Measurements from ENCODE around the gene ABCD3. TPM values are rescaled to one million over a fixed set of nuclear protein-coding genes. Genes with fewer than 3 reads are reported as not detected.

The ABCD3 gene
- total and polyA plus RNA-seq, 2 of the 13 experiments (the other 11 are each of a cell fraction or from before 2014, with no cell fraction given): 27.5 to 166 TPM

DNA sequence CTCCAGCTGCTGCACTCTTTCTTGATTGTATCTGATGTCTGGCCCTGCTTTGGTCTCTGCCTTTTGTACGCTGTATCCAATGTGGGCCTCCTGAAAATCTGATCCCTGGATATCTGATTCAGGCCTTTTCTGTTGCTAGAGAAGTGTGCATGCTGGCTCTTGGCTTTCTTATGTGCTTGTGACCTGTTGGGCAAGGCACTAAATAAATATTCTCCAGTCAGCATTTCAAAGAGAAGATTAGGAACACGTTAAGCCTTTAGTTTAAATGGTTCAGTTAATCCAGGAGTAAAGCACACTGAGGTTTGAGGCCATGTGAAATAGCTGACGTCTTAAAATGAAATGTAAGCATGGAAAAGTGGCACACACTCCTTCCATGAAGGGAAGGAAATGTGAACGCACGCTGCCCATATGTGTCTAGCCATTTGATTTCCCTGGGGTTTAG, 132.6 kb downstream of the ABCD3 start:
- TF ChIP-seq MAFF (IDR thresholded peaks at IDR 0.05; ENCODE audit: low read depth, low read length) (peak; percentile 74), SRY (CRISPR knock-in tag; IDR thresholded peaks at IDR 0.05) (no peak), MAFK (conservative IDR thresholded peaks at IDR 0.05 in 1 of 2, IDR thresholded peaks at IDR 0.05 in 1 of 2; ENCODE audit: low read length in 2 of 2) (peak; percentile 68 to 69)
- TF ChIP-seq, protein P1, sequence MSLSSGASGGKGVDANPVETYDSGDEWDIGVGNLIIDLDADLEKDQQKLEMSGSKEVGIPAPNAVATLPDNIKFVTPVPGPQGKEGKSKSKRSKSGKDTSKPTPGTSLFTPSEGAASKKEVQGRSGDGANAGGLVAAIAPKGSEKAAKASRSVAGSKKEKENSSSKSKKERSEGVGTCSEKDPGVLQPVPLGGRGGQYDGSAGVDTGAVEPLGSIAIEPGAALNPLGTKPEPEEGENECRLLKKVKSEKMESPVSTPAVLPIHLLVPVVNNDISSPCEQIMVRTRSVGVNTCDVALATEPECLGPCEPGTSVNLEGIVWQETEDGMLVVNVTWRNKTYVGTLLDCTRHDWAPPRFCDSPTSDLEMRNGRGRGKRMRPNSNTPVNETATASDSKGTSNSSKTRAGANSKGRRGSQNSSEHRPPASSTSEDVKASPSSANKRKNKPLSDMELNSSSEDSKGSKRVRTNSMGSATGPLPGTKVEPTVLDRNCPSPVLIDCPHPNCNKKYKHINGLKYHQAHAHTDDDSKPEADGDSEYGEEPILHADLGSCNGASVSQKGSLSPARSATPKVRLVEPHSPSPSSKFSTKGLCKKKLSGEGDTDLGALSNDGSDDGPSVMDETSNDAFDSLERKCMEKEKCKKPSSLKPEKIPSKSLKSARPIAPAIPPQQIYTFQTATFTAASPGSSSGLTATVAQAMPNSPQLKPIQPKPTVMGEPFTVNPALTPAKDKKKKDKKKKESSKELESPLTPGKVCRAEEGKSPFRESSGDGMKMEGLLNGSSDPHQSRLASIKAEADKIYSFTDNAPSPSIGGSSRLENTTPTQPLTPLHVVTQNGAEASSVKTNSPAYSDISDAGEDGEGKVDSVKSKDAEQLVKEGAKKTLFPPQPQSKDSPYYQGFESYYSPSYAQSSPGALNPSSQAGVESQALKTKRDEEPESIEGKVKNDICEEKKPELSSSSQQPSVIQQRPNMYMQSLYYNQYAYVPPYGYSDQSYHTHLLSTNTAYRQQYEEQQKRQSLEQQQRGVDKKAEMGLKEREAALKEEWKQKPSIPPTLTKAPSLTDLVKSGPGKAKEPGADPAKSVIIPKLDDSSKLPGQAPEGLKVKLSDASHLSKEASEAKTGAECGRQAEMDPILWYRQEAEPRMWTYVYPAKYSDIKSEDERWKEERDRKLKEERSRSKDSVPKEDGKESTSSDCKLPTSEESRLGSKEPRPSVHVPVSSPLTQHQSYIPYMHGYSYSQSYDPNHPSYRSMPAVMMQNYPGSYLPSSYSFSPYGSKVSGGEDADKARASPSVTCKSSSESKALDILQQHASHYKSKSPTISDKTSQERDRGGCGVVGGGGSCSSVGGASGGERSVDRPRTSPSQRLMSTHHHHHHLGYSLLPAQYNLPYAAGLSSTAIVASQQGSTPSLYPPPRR (CRISPR knock-in tag; IDR thresholded peaks at IDR 0.05; ENCODE audit: borderline replicate concordance): 0 out of 2 replicates have a peak, but pooled peaks have one; percentile 21
- Histone ChIP-seq H3K27me3 (ENCODE audit: control insufficient read depth in 1 of 2, insufficient read depth in 2 of 2, low read length in 2 of 2) (peaks cover 0 to 6% of the 10 kb centered on the region in 2 experiments; a peak in 1 of 5 replicates), H3K27ac (ENCODE audit: extremely low read length, insufficient read depth, low read length) (no peak overlapping the region), H3K4me3 (replicated peaks in 1 of 3; ENCODE audit: insufficient read depth in 1 of 3, low read depth in 2 of 3, low read length in 3 of 3) (peak overlapping the region; percentile 6 to 42 (median 33)), H3K36me3 (replicated peaks in 1 of 2; ENCODE audit: control insufficient read depth in 1 of 2, insufficient read depth in 2 of 2, low read length in 2 of 2) (no peaks in the 10 kb centered on the region), H3K9me3 (ENCODE audit: low read length) (no peaks in the 10 kb centered on the region), H3K9ac (ENCODE audit: insufficient read depth, low read depth, low read length) (no peak overlapping the region; the same call in 1 of the 2 replicates), H4K20me1 (ENCODE audit: insufficient read depth, low read length) (no peaks in the 10 kb centered on the region), H3K4me1 (ENCODE audit: insufficient read depth, low read length) (peaks cover 69% of the 10 kb centered on the region), H3K79me2 (ENCODE audit: insufficient read depth, low read length) (no peaks in the 10 kb centered on the region), H2AFZ (ENCODE audit: low read length) (peak overlapping the region; percentile 28), H3K4me2 (ENCODE audit: low read depth, low read length) (peak overlapping the region; percentile 87)
- ATAC-seq: peak; percentile 36
- 0% methylated on average over 5 of the region's 5 CpGs for WGBS (ENCODE audit: low lambda C conversion rate)
- POLR2A ChIA-PET: no interaction called here
- BruUV-seq (replicated peaks): no TSS peak
- FAIRE-seq: peak; percentile 60
- in situ Hi-C loops (cut with HindIII; ENCODE audit: extremely low pct_ligation_motif_present, low pct_unique_long_range_greater_than_20kb): no loop called here
- DNase-seq (ENCODE audit: low spot score): no peak
- CTCF ChIA-PET (ENCODE audit: low intra/inter-chr PET ratio, low total read pairs): no interaction called here
- intact Hi-C loops (cut with micrococcal nuclease; ENCODE audit: unreplicated experiment): loop anchor here (10.0 kb wide), 1 partner anchor 144 kb away; no protein-coding TSS in a partner anchor

All from HepG2 (cell line).